Measurements from ENCODE around the gene KRT17.
"Not testable (repeated sequence)": the region's sequence is repeated elsewhere in the genome, so short reads cannot be mapped to it uniquely, and the experiment has no call there.

KRT17 gene

DNA sequence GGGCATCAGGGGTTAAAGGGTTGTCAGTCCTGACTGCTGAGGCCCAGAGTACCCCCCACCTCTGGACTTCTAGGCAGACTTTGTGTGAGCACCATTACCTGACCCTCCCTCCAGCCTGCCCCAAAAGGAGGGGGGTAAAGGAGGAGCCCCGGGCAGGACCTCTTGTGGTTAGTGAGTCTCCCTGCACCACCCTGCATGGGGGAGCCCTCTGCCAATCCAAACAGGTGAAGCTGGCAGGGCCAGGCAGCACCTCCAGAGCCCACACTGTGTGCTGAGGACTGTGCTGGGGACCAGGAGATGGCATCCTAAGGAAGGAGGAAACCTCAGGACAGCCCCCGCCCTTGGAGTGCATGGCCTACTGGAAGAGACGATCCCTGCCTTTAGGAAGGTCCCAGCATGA lies 35.1 kb downstream of the KRT17 start:
- no peak for DNase-seq

- DNase-seq, result no peak
These were observed 36.1 kb downstream of the KRT17 start for GRCh38 chr17:41588126-41588810.

- DNase-seq, result no peak
These were observed 37.4 kb downstream of the KRT17 start, which contains the start of gene KRT14 for GRCh38 chr17:41586863-41587495. Gene KRT14, minus strand, starts transcription at chr17:41586895. Its CDS starts 61 bp downstream, at chr17:41586834.

GRCh38 chr17:41585301-41586056 lies 38.9 kb downstream of the KRT17 start:
- DNase-seq, result no peak

DNA sequence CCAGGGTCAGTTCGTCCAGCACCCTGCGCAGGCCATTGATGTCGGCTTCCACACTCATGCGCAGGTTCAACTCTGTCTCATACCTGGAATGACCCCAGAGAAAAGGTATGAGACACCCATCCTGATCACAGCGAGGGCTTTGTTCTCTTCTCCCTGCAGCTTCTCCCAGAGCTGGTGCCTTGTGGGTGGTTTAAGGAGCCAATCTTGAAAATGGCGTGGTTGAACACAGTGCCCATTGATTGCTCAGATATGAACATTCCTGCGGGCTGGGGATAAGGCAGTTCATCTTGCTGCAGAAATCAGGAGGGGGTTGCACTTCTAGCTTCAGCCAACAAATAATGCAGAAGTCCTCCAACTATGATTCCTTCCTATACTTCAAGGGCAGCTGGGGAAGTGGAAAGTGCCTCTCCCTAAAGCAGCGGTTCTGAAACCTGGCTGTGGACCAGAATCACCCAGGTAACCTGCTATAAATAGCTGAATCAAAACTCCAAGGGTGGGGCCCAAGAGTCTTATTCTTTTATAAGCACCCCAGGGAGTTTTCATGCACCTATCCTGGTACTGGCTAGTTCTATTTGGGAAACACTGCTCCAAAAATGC lies 39.9 kb downstream of the KRT17 start:
- DNase-seq, result not testable (repeated sequence)

- no peak for DNase-seq
These were observed 40.9 kb downstream of the KRT17 start for GRCh38 chr17:41583137-41584127.

DNA sequence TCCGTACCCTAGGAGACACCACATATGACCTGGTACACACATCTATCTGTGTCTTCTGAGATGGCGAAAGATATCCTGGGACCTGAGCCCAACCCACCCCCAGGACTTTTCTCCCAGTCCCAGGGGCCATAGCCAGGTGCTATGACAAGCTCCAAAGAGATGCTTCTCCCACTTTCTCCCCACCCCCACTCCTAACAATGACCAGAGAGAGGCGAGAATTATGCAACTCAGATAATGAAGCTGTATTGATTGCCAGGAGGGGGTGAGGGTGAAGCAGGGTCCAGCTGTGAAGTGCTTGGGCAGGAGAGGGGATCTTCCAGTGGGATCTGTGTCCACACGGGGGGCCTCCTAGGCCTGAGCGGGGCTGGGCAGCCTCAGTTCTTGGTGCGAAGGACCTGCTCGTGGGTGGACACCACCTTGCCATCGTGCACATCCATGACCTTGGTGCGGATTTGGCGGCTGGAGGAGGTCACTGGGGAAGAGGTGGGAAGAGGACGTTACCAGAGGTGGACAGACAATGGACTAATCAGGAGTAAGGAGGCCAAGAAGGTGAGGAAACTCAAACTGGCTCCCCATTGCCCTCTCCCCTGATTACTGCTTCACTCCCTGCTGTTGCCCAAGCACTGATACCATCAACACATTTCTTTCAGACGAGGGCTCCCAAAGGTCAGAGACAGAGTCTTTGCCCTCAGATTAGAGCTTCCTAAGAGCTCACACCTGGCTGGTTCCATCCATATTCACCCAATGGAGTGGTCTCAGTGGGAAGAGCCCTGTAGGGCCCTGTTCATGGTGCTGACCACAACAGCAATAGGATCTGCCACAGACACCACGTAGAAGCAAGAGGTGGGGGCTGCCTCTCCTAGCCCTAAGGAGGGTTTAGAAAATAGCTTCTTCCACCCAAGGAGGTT lies 42.1 kb downstream of the KRT17 start:
- not testable (repeated sequence) for DNase-seq

DNA sequence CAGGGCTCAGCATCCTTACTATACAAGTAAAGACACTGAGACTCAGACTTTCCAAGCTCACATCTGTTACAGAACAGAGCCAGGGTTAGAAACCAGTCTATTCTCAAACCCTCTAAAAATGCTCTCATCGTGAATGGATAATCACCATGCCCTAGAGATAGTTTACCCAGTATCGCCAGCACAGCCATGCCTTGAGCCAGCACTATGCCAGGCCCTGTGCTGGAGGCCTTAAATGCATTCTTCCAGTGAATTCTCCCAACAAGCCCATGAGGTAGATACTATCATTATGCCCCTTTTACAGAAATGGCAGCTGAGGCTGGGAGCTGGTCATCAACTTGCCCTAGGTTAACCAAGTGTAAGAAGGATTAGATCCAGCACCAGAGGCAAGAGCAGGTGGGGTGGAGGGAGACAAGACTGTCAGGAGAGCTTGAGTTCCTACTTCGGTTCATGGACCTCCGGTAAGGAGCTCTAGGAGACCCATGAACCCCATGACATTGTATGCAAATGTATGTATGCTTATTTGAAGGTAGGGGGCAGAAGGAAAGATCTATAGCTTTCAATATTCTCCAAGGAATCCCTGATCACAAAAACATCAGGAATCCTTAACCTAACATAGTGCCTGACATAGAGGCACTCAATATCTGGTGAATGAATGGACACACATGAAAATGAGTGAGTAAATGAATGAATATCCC lies 42.9 kb downstream of the KRT17 start:
- no peak for DNase-seq

DNA sequence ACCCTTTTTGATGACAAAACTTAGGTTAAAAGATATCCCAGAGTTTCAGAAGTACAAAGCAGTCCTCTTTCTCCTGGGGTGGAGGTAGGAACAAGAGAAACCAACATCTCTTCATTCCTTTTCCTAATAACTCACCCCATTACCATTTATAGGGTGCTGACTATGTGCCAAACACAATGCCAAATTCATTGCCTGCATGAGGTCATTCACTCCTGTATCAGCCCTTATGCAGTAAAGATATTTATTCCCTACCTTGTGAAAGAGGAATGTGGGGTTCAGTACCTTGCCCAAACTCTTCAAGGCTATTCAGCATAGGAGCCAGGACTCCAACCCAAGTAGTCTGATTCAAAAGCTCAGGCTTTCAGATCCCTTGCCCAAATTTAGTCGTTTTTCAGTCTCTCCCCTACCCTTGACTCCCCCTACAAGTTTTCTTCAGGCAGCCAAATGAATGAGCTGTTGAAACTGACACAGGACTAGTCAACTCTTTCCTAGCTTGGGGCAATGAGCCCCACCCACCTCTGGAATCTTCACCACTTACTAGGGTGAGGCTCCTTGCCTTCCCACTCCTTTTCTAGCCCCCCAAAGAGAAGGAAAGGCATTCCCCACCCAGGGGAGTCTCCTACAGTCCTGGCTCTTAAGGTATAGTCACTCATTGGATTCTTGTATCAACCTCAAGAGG lies 43.5 kb downstream of the KRT17 start:
- DNase-seq, result no peak

- DNase-seq, result no peak
These were observed 44.2 kb downstream of the KRT17 start for GRCh38 chr17:41580244-41580575.

GRCh38 chr17:41579484-41580243 lies 44.7 kb downstream of the KRT17 start:
- DNase-seq, result no peak

GRCh38 chr17:41578971-41579370 lies 45.4 kb downstream of the KRT17 start:
- no peak for DNase-seq

GRCh38 chr17:41578538-41578937 lies 45.8 kb downstream of the KRT17 start:
- DNase-seq, result no peak

DNA sequence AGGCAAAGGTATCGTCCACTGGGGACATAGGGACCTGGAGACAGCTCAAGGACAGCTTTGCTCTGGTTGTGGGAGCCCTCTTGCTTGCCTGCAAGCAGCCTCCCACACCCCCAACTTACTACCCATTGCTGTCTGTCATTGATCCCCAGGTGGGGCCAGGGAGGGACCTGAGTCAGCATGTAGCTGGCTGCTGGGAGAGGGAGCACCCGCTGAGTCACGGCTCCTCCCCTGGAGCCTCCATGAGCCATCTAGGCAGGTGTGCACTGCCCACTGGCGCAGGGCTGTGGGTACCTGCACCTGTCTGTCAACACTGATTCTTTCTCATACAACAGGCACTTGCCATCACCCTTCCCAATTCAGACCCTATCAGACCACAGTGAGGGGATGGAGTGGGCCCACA lies 47.6 kb downstream of the KRT17 start:
- not testable (repeated sequence) for DNase-seq

DNA sequence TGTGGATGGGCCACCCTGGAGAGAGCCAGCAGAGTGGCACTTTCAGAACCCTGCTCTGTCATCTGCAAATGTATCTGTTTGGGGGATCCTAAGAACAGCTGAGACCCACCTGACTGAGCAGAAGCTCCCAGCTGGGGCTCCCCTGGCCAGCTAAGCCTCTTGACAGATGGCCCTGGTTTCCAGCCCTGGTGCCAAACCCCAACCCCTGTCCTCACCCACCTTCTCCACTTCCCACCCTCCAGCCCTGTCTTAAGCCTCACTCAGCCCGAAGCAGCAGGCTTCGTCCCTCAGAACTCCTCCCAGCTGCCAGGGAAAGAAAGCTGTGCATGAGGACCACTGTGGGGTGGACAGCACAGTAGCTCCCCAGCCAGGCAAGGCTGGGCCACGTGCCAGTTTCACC lies 49.0 kb downstream of the KRT17 start:
- DNase-seq, result no peak

GRCh38 chr17:41571561-41572434 lies 52.6 kb downstream of the KRT17 start, which contains the start of gene KRT9:
Gene KRT9, minus strand, starts transcription at chr17:41572059. Its CDS starts 67 bp downstream, at chr17:41571992.
- peak; percentile 26 for DNase-seq

Data from NCI-H2227 treated with DMSO at 0.1 percent for 48 hours (cell line).